HL-60 (cell line): ENCODE data around the gene KMT5C.

Experiments
- TF ChIP-seq, protein P1 (sequence below): IDR thresholded peaks from one replicate; pipeline ENCODE4 v1.5.1; 2011; ENCODE audit warnings: low read length, control low read depth, inconsistent platforms; ENCODE audit not compliant: insufficient read depth
- TF ChIP-seq, protein P2 (sequence below): IDR thresholded peaks from 2 replicates; pipeline ENCODE4 v1.6.1; 2012; ENCODE audit warnings: low read depth; ENCODE audit not compliant: insufficient replicate concordance

DNA sequence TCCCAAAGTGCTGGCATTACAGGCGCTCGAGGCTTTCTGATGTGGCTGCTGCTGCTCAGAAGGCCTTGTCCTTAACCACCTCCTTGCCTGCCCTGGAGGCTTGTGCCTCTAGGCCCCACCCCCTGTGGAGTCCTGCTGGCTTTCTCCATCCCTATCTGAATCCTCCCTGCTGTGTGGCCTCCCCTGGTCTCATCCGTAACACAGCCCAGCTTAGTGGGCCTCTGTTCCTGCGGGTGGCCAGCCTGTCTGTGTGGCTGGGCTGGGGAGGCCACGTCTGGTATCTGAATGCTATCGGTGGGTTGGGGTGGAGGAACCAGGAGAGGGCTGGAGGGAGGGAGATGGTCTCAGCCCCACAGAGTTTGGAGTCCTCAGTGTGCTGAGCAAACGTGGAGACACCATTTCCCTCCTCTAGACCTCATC lies 50.8 kb downstream of the KMT5C start:
- TF ChIP-seq, protein P1, sequence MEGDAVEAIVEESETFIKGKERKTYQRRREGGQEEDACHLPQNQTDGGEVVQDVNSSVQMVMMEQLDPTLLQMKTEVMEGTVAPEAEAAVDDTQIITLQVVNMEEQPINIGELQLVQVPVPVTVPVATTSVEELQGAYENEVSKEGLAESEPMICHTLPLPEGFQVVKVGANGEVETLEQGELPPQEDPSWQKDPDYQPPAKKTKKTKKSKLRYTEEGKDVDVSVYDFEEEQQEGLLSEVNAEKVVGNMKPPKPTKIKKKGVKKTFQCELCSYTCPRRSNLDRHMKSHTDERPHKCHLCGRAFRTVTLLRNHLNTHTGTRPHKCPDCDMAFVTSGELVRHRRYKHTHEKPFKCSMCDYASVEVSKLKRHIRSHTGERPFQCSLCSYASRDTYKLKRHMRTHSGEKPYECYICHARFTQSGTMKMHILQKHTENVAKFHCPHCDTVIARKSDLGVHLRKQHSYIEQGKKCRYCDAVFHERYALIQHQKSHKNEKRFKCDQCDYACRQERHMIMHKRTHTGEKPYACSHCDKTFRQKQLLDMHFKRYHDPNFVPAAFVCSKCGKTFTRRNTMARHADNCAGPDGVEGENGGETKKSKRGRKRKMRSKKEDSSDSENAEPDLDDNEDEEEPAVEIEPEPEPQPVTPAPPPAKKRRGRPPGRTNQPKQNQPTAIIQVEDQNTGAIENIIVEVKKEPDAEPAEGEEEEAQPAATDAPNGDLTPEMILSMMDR = no peak
- TF ChIP-seq, protein P2, sequence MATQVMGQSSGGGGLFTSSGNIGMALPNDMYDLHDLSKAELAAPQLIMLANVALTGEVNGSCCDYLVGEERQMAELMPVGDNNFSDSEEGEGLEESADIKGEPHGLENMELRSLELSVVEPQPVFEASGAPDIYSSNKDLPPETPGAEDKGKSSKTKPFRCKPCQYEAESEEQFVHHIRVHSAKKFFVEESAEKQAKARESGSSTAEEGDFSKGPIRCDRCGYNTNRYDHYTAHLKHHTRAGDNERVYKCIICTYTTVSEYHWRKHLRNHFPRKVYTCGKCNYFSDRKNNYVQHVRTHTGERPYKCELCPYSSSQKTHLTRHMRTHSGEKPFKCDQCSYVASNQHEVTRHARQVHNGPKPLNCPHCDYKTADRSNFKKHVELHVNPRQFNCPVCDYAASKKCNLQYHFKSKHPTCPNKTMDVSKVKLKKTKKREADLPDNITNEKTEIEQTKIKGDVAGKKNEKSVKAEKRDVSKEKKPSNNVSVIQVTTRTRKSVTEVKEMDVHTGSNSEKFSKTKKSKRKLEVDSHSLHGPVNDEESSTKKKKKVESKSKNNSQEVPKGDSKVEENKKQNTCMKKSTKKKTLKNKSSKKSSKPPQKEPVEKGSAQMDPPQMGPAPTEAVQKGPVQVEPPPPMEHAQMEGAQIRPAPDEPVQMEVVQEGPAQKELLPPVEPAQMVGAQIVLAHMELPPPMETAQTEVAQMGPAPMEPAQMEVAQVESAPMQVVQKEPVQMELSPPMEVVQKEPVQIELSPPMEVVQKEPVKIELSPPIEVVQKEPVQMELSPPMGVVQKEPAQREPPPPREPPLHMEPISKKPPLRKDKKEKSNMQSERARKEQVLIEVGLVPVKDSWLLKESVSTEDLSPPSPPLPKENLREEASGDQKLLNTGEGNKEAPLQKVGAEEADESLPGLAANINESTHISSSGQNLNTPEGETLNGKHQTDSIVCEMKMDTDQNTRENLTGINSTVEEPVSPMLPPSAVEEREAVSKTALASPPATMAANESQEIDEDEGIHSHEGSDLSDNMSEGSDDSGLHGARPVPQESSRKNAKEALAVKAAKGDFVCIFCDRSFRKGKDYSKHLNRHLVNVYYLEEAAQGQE = no peak
